Stimulated activated naive CD8-positive, alpha-beta T cell treated with anti-CD3 and anti-CD28 coated beads, Interleukin-15, Interleukin-2, amounts not matched to agents 100 ng/mL and 50 ng/mL, for 24 hours (primary cell): ENCODE data around the gene PDK2.

Experiments
- H3K27ac Mint-ChIP-seq: one replicate; pipeline ENCODE4 v1.8.0; 2021; ENCODE audit warnings: mild to moderate bottlenecking, mixed read lengths
- H3K27me3 Mint-ChIP-seq: one replicate; pipeline ENCODE4 v1.8.0; 2021; ENCODE audit warnings: mixed read lengths
- H3K36me3 Mint-ChIP-seq: one replicate; pipeline ENCODE4 v1.8.0; 2021; ENCODE audit warnings: low read depth, mixed read lengths
- H3K4me1 Mint-ChIP-seq: one replicate; pipeline ENCODE4 v1.8.0; 2021; ENCODE audit warnings: low read depth, mixed read lengths
- H3K4me3 Mint-ChIP-seq: one replicate; pipeline ENCODE4 v1.8.0; 2021; ENCODE audit warnings: mild to moderate bottlenecking, mixed read lengths
- H3K9me3 Mint-ChIP-seq: one replicate; pipeline ENCODE4 v1.8.0; 2021; ENCODE audit warnings: mixed read lengths

The PDK2 gene

GRCh38 chr17:50146927-50147665, 51.9 kb downstream of the PDK2 start:
- Mint-ChIP-seq H3K27me3 (no peaks in the 10 kb centered on the region), H3K9me3 (no peaks in the 10 kb centered on the region), H3K27ac (peak overlapping the region; percentile 96), H3K4me3 (peak overlapping the region; percentile 94), H3K36me3 (peaks cover 36% of the 10 kb centered on the region), H3K4me1 (peaks cover 66% of the 10 kb centered on the region)

GRCh38 chr17:50147841-50148225, 52.7 kb downstream of the PDK2 start:
- Mint-ChIP-seq H3K27me3 (no peaks in the 10 kb centered on the region), H3K4me3 (peak overlapping the region; percentile 94), H3K27ac (peak overlapping the region; percentile 96), H3K4me1 (peaks cover 64% of the 10 kb centered on the region), H3K36me3 (peaks cover 28% of the 10 kb centered on the region), H3K9me3 (no peaks in the 10 kb centered on the region)

DNA sequence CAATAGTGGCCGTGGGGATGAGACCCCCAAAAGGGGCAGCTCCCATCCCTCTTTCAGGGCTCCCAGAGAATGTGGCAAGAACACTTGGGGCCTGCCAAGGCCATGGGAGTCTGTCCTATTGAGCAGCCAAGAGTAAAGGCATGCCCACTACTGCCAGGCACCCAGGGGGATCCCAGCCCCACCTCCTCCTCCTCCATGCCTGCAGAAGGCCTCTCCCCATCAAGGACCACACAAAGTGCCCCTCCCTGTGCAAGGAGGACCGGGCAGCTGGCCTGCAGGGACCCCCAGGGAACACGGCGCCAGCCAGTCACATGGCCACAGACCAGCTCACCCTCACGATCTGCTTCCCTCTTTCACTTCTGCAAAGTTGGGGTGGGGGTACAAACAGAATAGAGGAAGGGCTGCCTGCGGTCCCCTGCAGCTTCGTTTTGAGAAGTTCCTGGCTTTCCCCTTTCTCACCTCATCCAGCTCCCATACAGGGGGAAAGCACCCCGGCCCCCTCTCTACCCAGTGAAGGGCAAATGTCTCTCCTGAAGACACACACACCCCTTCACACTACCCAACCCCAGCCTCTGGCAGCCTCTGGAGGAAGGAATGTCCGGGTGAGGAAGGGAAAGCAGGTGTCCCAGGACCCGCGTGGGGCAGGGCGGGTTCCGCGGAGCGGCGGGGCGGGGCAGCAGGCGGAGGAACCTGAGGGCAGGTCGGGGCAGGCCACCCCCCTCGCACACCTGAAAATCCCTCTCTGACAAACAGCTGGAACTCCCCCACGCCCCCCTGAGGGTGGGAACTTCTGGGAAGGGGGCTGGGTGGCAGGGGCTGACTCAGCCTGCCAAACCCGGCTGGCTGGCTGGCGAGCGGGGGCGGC, 53.3 kb downstream of the PDK2 start:
- Mint-ChIP-seq H3K4me3 (peak overlapping the region; percentile 94), H3K27ac (peak overlapping the region; percentile 96), H3K4me1 (peaks cover 59% of the 10 kb centered on the region), H3K9me3 (no peaks in the 10 kb centered on the region), H3K27me3 (no peaks in the 10 kb centered on the region), H3K36me3 (peaks cover 24% of the 10 kb centered on the region)

GRCh38 chr17:50149091-50149416, 53.9 kb downstream of the PDK2 start:
- peaks cover 22% of the 10 kb centered on the region for H3K36me3 Mint-ChIP-seq

GRCh38 chr17:50149417-50150353, 54.5 kb downstream of the PDK2 start:
- Mint-ChIP-seq H3K9me3 (no peaks in the 10 kb centered on the region), H3K27ac (peak overlapping the region; percentile 85), H3K27me3 (no peaks in the 10 kb centered on the region), H3K4me1 (peaks cover 53% of the 10 kb centered on the region), H3K36me3 (peaks cover 16% of the 10 kb centered on the region), H3K4me3 (peak overlapping the region; percentile 94)

More at GRCh38 chr17:50149091-50149416, 53.9 kb downstream of the PDK2 start:
- Mint-ChIP-seq H3K27me3 (no peaks in the 10 kb centered on the region), H3K9me3 (no peaks in the 10 kb centered on the region), H3K4me3 (peak overlapping the region; percentile 94), H3K27ac (peak overlapping the region; percentile 85), H3K4me1 (peaks cover 53% of the 10 kb centered on the region)

DNA sequence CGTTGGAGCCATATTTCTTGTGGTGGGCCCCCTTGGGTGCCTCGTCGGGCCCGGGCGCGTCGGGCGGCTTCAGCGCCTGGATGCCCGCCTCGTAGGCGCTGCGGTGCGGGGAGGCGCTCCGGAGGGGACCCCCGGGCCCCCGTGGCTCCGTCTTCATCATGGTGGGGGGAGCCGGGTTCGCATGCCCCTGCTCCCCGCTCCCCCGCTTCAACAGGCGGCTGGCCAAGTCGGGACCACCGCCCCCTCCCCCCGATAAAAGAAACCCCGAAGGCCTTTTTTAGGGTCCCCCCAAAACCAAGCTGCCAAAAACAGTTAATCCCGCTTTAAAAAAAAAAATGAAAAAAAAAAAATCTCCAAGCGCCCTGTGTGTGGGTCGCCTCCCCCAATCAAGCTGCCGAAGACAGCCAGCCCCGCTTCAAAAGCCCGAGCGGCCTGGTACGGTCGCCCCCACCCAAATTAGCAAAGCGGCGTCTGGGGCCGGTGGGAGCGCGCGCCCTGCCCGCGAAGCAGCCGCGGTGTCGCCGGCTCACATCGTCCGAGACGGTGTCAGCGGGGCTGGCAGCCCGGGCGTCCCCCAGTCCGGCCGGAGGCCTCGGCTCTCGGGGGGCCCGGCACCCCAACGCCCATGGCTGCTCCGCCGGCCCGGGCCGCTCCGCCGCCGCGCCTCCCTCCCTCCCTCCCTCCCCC, 55.3 kb downstream of the PDK2 start, which contains the start of gene PPP1R9B:
TSS of gene PPP1R9B (minus strand) at position 324 of the 687 bp plus-strand sequence. CDS start at position 160, 164 bp downstream.
- H3K27me3 Mint-ChIP-seq = no peaks in the 10 kb centered on the region
- H3K36me3 Mint-ChIP-seq = peaks cover 12% of the 10 kb centered on the region
- peak within 1 kb of the TSS; percentile 96 for H3K27ac Mint-ChIP-seq
- H3K4me1 Mint-ChIP-seq = peaks cover 53% of the 10 kb centered on the region
- no peaks in the 10 kb centered on the region for H3K9me3 Mint-ChIP-seq
- peak within 1 kb of the TSS; percentile 94 for H3K4me3 Mint-ChIP-seq

GRCh38 chr17:50151041-50151936, 56.1 kb downstream of the PDK2 start:
- Mint-ChIP-seq H3K27ac (peak overlapping the region; percentile 96), H3K27me3 (no peaks in the 10 kb centered on the region), H3K4me1 (peaks cover 46% of the 10 kb centered on the region), H3K9me3 (no peaks in the 10 kb centered on the region), H3K36me3 (peaks cover 12% of the 10 kb centered on the region), H3K4me3 (peak overlapping the region; percentile 89)

DNA sequence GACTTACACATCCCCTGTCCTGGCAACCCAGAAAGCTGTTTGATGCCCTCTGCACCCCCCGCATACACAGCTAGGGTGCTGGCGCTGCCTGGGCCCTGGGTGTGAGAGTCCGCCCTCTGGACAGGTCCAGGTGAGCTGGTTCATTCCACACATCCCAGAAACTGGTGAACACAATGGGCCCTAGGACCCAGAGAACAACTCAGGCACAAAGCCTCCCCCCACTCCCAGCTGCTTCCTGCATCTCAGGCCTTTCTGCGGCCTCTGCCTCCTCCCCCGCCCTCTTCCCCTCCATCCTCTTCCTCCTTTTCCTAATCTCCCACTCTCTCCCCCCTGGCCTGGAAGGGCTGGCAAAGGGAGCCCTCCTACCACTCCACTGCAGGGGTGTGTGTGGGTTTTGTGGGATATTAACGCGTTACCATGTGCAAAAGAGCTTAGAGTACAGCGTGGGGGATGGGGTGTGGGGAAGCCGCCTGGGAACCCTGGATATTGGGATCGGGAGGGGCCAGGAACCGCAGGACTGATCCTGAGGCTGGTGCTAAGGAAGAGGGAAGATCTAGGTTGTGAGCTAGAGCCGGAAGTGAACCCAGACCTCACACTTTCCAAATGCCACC, 56.9 kb downstream of the PDK2 start:
- Mint-ChIP-seq H3K27ac (peak overlapping the region; percentile 96), H3K4me1 (peaks cover 39% of the 10 kb centered on the region), H3K9me3 (no peaks in the 10 kb centered on the region)

DNA sequence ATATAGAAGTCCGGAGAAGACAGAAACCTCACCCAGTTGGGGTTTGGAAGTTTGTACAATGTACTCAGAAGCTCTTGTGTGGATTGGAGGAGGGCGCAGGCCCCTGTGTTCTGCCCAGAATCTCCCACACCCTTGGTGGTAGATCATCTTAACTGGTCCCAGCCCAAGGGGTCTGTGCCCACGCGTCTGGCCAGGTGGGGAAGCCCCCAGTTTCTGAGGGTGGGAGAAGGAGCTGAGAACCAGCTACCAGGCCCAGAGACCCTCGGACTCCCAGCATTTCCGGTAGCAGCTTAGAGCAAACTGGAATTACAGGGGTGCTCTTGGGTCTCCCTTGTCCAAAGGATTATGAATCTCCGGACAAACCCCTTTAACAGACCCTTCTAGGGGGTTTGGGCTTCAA, 57.6 kb downstream of the PDK2 start:
- H3K4me3 Mint-ChIP-seq = no peak overlapping the region
- no peaks in the 10 kb centered on the region for H3K27me3 Mint-ChIP-seq
- peaks cover 3% of the 10 kb centered on the region for H3K36me3 Mint-ChIP-seq
- H3K4me1 Mint-ChIP-seq = peaks cover 32% of the 10 kb centered on the region
- no peak overlapping the region for H3K27ac Mint-ChIP-seq
- no peaks in the 10 kb centered on the region for H3K9me3 Mint-ChIP-seq

More for the DNA sequence above, 56.9 kb downstream of the PDK2 start:
- H3K4me3 Mint-ChIP-seq = peak overlapping the region; percentile 89
- H3K27me3 Mint-ChIP-seq = no peaks in the 10 kb centered on the region
- peaks cover 8% of the 10 kb centered on the region for H3K36me3 Mint-ChIP-seq

- Mint-ChIP-seq H3K9me3 (no peaks in the 10 kb centered on the region), H3K36me3 (no peaks in the 10 kb centered on the region), H3K27me3 (no peaks in the 10 kb centered on the region), H3K27ac (no peak overlapping the region), H3K4me3 (no peak overlapping the region), H3K4me1 (peaks cover 39% of the 10 kb centered on the region)
Observed at GRCh38 chr17:50153650-50154575, 58.8 kb downstream of the PDK2 start.

DNA sequence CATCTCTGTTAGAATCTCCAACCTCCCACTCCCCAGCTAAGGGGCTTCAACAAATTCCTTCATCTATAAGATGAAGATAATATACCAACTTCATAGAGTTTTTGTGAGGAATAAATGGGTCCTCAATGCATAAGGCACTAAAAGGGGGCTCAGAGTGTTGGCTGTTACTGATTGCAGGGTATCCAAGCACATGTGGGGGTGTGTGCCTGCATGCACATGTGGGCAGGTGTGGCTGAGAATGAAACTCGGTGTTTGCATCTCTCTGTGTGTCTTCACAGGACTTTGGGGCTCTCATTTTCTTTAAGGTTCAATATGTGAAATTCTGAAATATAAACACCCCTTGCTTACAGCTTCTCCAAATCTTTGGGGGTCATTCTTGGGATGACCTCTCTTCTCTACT, 59.5 kb downstream of the PDK2 start:
- Mint-ChIP-seq H3K27me3 (no peaks in the 10 kb centered on the region), H3K4me3 (no peak overlapping the region), H3K9me3 (no peaks in the 10 kb centered on the region), H3K36me3 (no peaks in the 10 kb centered on the region), H3K4me1 (peaks cover 39% of the 10 kb centered on the region), H3K27ac (no peak overlapping the region)

DNA sequence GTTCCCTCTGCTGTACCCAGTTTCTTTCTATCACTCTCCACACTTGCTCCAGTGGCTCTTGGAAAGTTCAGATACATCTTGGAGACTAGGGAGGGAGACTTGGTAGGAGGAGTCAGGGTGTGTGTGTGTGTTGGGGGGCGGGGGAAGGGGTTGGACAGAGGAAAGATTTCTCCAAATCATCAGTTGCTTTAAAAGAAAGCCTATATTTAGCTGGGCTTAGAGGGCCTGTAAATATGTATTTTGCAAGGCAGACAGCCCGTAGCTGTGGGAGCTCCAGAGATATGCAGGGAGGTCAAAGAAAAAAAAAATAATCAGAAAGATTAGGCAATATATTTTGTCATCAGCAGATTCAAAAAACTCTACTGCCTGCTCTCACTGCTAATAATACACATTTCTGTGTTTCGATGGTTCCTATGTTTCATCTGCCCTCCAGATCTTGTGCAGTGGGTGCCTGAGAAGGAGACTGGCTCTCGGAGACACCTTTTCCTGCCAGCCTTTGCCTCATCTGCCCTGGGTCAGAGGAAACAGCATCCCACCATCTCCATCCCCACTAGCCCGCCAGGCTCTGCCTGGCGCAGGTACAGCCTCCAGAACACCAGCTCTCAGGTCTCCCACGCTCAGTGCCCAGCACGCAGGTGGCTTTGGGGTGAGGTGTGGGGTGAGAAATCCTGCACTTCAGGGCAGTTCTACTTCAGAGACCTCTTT, 60.1 kb downstream of the PDK2 start:
- H3K27me3 Mint-ChIP-seq = no peaks in the 10 kb centered on the region
- H3K36me3 Mint-ChIP-seq = no peaks in the 10 kb centered on the region
- H3K4me1 Mint-ChIP-seq = peaks cover 39% of the 10 kb centered on the region
- H3K27ac Mint-ChIP-seq = no peak overlapping the region
- H3K9me3 Mint-ChIP-seq = no peaks in the 10 kb centered on the region
- H3K4me3 Mint-ChIP-seq = no peak overlapping the region
